IPS-20b (cell line): Measurements from ENCODE around the gene ATRX.
"Not testable (repeated sequence)": the region's sequence is repeated elsewhere in the genome, so short reads cannot be mapped to it uniquely, and the experiment has no call there.

Experiments used
- H3K27ac ChIP-seq: one replicate; pipeline ENCODE4 v1.5.1; 2013; ENCODE audit warnings: low read length
- H3K27me3 ChIP-seq: 2 replicates; pipeline ENCODE4 v1.6.1; 2013; ENCODE audit warnings: mild to moderate bottlenecking, low read length, inconsistent platforms; ENCODE audit not compliant: insufficient read depth
- H3K36me3 ChIP-seq: 2 replicates; pipeline ENCODE4 v1.6.1; 2013; ENCODE audit warnings: low read depth, mild to moderate bottlenecking, inconsistent platforms, low read length, moderate library complexity; ENCODE audit not compliant: insufficient read depth
- H3K4me1 ChIP-seq: 2 replicates; pipeline ENCODE4 v1.6.1; 2013; ENCODE audit warnings: mild to moderate bottlenecking, control low read depth, inconsistent platforms, low read length, moderate library complexity; ENCODE audit not compliant: insufficient read depth
- H3K4me3 ChIP-seq: 2 replicates; pipeline ENCODE4 v1.5.1; 2013; ENCODE audit warnings: mild to moderate bottlenecking, low read length, inconsistent platforms
- H3K9ac ChIP-seq: 2 replicates; pipeline ENCODE4 v1.6.1; 2013; ENCODE audit warnings: low read depth, mild to moderate bottlenecking, inconsistent platforms, low read length, moderate library complexity
- H3K9me3 ChIP-seq: 2 replicates; pipeline ENCODE4 v1.6.1; 2013; ENCODE audit warnings: mild to moderate bottlenecking, low read depth, low read length, inconsistent platforms; ENCODE audit not compliant: insufficient read depth

ATRX gene

DNA sequence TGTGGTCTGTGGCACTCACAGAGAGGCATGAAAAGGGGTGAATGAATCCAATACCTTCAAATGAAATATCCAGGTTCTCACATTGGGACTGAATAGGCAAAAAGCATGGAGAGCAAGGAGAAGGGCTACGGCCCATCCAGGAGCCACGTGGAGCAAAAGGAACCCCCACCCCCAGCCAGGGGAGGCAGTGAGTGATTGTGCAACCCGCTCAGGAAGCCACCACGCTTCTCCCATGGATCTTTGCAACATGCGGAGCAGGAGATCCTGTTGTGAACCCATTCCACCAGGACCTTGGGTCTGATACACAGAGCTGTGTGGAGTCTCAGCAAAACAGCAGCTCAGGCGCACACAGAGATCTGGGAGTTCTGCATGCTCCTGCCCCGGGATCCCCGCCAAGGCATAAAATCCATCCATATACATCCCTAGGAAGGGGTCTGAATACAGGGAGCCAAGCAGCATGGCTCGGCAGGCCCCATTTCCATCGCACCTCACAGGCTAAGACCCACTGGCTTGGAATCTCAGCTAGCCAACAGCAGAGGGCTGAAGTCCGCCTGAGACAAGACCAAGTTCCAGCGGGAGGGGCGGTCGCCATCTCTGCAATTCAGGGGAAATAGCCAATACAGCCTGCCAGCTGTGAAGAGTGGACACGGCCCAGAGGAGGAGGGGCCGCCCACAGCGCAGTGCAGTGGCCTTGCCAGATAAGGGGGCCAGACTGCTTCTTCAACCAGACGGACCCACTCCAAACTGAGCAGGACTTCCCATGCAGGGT lies 258.6 kb downstream of the ATRX start:
- no peaks in the 10 kb centered on the region; the same call in 1 of the 2 replicates for H3K4me1 ChIP-seq
- H3K9ac ChIP-seq: no peak overlapping the region
- no peaks in the 10 kb centered on the region for H3K27me3 ChIP-seq
- no peaks in the 10 kb centered on the region for H3K9me3 ChIP-seq
- H3K27ac ChIP-seq: no peak overlapping the region
- H3K36me3 ChIP-seq: peaks cover 8% of the 10 kb centered on the region; the same call in 1 of the 2 replicates
- H3K4me3 ChIP-seq: no peak overlapping the region

DNA sequence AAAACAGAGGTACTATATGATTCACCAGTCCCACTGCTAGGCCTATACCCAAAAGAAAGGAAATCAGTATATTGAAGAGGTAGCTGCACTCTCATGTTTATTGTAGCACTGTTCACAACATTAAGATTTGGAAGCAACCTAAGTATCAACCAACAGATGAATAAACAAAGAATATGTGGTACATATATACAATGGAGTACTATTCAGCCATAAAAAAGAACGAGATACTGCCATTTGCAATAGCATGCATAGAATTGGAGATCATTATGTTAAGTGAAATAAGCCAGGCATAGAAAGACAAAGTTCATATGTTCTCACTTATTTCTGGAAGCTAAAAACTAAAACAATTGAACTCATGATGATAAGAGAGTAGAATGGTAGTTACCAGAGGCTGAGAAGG lies 266.3 kb downstream of the ATRX start:
- Histone ChIP-seq H3K27ac (no peak overlapping the region), H3K27me3 (no peaks in the 10 kb centered on the region), H3K9ac (no peak overlapping the region), H3K4me1 (no peaks in the 10 kb centered on the region), H3K4me3 (no peak overlapping the region), H3K9me3 (no peaks in the 10 kb centered on the region), H3K36me3 (peaks cover 43% of the 10 kb centered on the region)

DNA sequence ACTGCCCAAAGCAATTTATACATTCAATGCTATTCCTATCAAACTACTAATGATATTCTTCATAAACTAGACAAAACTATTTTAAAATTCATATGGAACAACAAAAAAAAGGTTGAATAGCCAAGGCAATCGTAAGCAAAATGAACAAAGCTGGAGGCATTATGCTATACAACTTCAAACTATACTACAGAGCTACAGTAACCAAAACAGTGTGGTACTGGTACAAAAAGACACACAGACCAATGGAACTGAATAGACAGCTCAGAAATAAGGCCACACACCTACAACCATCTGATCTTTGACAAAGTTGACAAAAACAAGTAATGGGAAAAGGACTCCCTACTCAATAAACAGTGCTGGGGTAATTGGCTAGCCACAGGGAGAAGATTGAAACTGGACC lies 271.8 kb downstream of the ATRX start:
- Histone ChIP-seq H3K4me3 (no peak overlapping the region), H3K36me3 (peaks cover 20% of the 10 kb centered on the region; the same call in 1 of the 2 replicates), H3K4me1 (no peaks in the 10 kb centered on the region), H3K9ac (no peak overlapping the region), H3K27me3 (no peaks in the 10 kb centered on the region), H3K27ac (no peak overlapping the region), H3K9me3 (no peaks in the 10 kb centered on the region)

DNA sequence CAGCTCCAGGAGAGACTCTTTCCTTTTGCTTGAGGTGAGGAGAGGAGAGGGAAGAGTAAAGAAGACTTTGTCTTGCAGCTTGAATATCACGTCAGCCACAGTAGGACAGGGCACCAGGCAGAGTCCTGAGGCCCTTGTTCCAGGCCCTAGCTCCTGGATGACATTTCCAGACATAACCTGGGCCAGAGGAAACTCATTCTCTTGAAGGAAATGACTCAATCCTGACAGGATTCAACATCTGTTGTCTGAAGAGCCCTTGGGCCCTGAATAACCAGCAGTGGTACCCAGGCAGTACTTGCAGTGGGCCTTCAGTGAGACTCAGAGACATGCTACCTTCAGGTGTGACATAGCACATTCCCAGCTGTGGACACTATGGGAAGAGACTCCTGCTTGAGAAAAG lies 276.0 kb downstream of the ATRX start:
- H3K4me1 ChIP-seq: no peaks in the 10 kb centered on the region
- no peaks in the 10 kb centered on the region for H3K9me3 ChIP-seq
- no peak overlapping the region for H3K4me3 ChIP-seq
- no peaks in the 10 kb centered on the region for H3K27me3 ChIP-seq
- no peak overlapping the region for H3K9ac ChIP-seq
- no peak overlapping the region for H3K27ac ChIP-seq
- H3K36me3 ChIP-seq: peaks cover 41% of the 10 kb centered on the region

DNA sequence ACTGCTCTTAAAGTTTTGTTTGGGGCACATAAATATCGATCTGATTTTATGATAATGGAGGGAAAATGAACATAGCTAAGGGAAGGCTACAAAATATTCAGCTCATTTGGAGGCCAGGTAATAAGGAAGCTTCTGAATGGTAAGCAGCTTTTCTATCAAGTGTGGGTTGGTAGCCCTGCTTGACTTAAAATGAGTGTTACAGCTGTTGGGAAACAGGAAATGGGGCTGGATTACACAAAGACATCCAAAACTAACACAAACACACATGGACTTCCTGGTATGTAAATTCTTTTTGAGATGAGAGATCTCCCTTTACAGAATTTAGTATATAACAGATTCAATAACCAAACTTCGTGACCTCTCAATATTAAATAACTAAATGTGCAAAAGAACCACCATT lies 280.8 kb downstream of the ATRX start:
- H3K27ac ChIP-seq: no peak overlapping the region
- H3K36me3 ChIP-seq: peaks cover 28% of the 10 kb centered on the region
- no peaks in the 10 kb centered on the region for H3K27me3 ChIP-seq
- H3K4me3 ChIP-seq: no peak overlapping the region
- H3K9me3 ChIP-seq: no peaks in the 10 kb centered on the region
- no peak overlapping the region for H3K9ac ChIP-seq
- peaks cover 4% of the 10 kb centered on the region; the same call in 1 of the 2 replicates for H3K4me1 ChIP-seq

DNA sequence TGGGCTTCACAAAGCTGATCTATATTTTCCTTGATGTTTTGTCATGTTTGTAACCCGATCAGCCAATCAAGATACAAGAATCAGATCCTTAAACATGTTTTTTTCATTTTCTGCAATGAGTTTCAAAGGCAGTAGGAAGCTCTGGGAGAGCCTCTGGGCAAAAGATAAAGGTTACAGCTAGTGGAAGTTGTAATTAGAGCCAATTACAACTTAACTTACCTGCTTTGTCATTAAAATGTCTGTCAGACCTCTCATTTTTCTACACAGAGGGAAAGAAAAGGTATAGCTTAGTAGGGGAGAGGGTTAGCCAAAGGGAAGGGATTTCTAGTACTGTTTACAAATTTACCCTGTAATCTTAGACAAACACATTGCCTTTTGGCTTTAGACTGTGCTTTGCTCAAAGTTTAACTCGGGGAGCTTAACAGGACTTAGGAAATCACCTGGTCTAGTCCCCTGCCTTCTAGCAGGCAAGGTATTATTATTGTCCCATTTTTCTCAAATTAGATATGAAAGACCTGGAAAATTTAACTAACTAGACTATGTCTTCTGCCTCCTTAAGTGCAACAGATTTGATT lies 283.0 kb downstream of the ATRX start:
- H3K4me3 ChIP-seq: peak overlapping the region; percentile 37; the same call in 1 of the 2 replicates
- H3K27ac ChIP-seq: no peak overlapping the region

DNA sequence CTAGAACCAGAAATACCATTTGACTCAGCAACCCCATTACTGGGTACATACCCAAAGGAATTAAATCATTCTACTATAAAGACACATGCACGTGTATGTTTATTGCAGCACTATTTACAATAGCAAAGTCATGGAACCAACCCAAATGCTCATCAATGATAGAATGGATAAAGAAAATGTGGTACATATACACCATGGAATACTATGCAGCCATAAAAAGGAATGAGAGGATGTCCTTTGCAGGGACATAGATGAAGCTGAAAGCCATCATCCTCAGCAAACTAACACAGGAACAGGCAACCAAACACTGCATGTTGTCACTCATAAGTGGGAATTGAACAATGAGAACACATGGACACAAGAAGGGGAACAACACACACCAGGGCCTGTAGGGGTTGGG lies 285.9 kb downstream of the ATRX start:
- H3K4me3 ChIP-seq, H3K36me3 ChIP-seq, H3K27ac ChIP-seq, H3K4me1 ChIP-seq, H3K9me3 ChIP-seq, H3K27me3 ChIP-seq, H3K9ac ChIP-seq: not testable (repeated sequence)

More for the DNA sequence above, 283.0 kb downstream of the ATRX start:
- Histone ChIP-seq H3K9me3 (no peaks in the 10 kb centered on the region), H3K36me3 (peaks cover 17% of the 10 kb centered on the region), H3K27me3 (no peaks in the 10 kb centered on the region), H3K4me1 (peaks cover 4% of the 10 kb centered on the region; the same call in 1 of the 2 replicates), H3K9ac (no peak overlapping the region)

DNA sequence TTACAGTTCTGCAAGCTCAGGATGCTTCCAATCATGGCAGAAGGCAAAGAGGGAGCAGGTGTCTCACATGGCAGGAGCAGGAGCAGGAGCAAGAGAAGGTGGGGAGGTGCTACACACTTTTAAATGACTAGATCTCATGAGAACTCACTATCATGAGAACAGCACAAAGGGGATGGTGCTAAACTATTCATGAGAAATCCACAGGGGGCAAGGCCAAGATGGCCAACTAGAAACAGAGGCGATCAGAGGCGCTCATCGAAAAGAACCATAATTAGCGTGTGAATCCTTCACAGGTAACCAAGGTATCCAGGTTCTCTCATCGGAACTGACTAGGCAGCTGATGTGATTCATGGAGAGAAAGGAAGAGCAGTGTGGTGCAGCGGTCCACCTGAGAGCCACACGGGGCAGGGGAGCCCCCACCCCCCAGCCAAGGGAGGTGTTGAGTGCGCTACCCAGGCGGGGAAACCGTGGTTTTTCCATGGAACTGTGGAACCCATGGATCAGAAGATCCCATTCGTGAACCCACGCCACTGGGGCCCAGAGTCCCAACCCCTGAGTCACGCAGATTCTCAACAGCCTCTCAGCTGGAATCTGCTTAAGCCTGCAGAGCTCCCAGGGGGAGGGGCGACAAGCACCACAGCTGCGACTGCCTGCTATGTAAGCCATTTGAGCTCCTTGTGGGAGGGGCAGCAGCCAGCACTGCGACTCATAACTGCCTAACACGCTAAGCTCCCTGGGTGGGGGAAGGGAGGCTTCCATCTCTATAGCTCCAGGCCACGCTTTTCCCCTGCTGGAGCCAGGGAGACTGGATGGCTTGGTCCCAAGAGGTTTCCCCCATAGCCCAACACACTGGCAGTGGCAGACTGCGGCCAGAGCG lies 292.1 kb downstream of the ATRX start:
- H3K4me3 ChIP-seq: peak overlapping the region; percentile 30; the same call in 1 of the 2 replicates
- no peaks in the 10 kb centered on the region; the same call in 1 of the 2 replicates for H3K4me1 ChIP-seq
- H3K36me3 ChIP-seq: no peaks in the 10 kb centered on the region
- no peak overlapping the region; the same call in 1 of the 2 replicates for H3K9ac ChIP-seq
- H3K27me3 ChIP-seq: no peaks in the 10 kb centered on the region
- H3K27ac ChIP-seq: no peak overlapping the region
- H3K9me3 ChIP-seq: no peaks in the 10 kb centered on the region

DNA sequence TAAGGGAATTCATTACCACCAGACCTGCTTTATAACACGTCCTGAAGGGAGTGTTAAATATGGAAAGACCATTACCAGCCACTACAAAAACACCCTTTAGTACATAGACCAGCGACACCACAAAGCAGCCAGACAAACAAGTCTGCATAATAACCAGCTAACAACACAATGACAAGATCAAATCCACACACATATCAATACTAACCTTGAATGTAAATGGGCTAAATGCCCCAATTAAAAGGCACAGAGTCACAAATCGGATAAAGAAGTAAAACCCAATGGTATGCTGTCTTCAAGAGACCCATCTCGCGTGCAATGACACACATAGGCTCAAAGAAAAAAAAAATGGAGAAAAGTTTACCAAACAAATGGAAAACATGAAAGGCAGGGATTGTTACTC lies 302.0 kb downstream of the ATRX start:
- no peaks in the 10 kb centered on the region for H3K4me1 ChIP-seq
- no peaks in the 10 kb centered on the region for H3K36me3 ChIP-seq
- H3K9ac ChIP-seq: no peak overlapping the region
- H3K27ac ChIP-seq: no peak overlapping the region
- H3K27me3 ChIP-seq: no peaks in the 10 kb centered on the region
- H3K4me3 ChIP-seq: no peak overlapping the region
- no peaks in the 10 kb centered on the region for H3K9me3 ChIP-seq

DNA sequence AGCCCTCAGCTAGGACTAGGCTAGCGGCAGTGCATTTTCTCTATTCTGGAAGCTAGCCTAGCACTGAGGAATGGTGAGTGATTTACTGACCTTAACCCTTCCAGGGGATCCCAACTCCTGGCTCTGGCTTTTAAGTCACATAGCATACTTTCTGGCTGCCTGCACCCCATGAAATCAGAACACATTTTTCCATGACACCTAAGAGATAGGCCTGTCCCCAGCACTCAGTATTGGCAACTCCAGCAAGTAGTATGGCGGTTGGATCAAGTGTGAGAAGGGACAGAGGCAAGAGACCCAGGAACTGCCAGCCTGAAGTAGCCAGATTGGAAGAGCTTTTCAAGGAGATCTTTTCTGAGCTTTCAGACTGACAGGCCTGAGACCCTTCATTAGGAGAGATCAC lies 330.6 kb downstream of the ATRX start:
- no peak overlapping the region for H3K9ac ChIP-seq
- no peak overlapping the region for H3K4me3 ChIP-seq
- no peaks in the 10 kb centered on the region; the same call in 1 of the 2 replicates for H3K4me1 ChIP-seq
- H3K36me3 ChIP-seq: no peaks in the 10 kb centered on the region
- H3K27me3 ChIP-seq: no peaks in the 10 kb centered on the region
- H3K27ac ChIP-seq: no peak overlapping the region
- H3K9me3 ChIP-seq: no peaks in the 10 kb centered on the region
